H9 (cell line): ENCODE data around the gene MRPL48. TPM values are rescaled to one million over a fixed set of nuclear protein-coding genes. Genes with fewer than 3 reads are reported as not detected.

Source experiments
- DNase-seq: peaks from one replicate; pipeline ENCODE4 v3.0.0-alpha.2; 2017
- H2AFZ ChIP-seq: one replicate; pipeline ENCODE4 v1.6.1; 2013; ENCODE audit warnings: mild to moderate bottlenecking, low read length, control low read depth, moderate library complexity
- H2AK5ac ChIP-seq: 2 replicates; pipeline ENCODE4 v1.6.1; 2013; ENCODE audit warnings: low read length, control low read depth, mixed read lengths; ENCODE audit not compliant: insufficient read length
- H2BK120ac ChIP-seq: one replicate; pipeline ENCODE4 v1.6.1; 2013; ENCODE audit warnings: low read depth, mild to moderate bottlenecking, low read length, control low read depth, inconsistent platforms; ENCODE audit not compliant: poor library complexity, severe bottlenecking
- H2BK12ac ChIP-seq: 2 replicates; pipeline ENCODE4 v1.6.1; 2013; ENCODE audit warnings: low read length, control low read depth, mixed read lengths, low read depth; ENCODE audit not compliant: insufficient read length
- H2BK15ac ChIP-seq: 2 replicates; pipeline ENCODE4 v1.6.1; 2013; ENCODE audit warnings: low read depth, low read length, control low read depth
- H2BK20ac ChIP-seq: one replicate; pipeline ENCODE4 v1.6.1; 2013; ENCODE audit warnings: low read depth, mild to moderate bottlenecking, low read length, control low read depth, inconsistent platforms; ENCODE audit not compliant: poor library complexity, severe bottlenecking
- H2BK5ac ChIP-seq: 2 replicates; pipeline ENCODE4 v1.6.1; 2013; ENCODE audit warnings: low read length, control low read depth, mixed read lengths; ENCODE audit not compliant: insufficient read length
- H3K14ac ChIP-seq: 2 replicates; pipeline ENCODE4 v1.6.1; 2013; ENCODE audit warnings: low read length, control low read depth; ENCODE audit not compliant: insufficient read depth
- H3K18ac ChIP-seq: 2 replicates; pipeline ENCODE4 v1.6.1; 2013; ENCODE audit warnings: low read depth, mild to moderate bottlenecking, mixed read lengths, low read length, control low read depth; ENCODE audit not compliant: insufficient read length
- H3K23ac ChIP-seq: 2 replicates; pipeline ENCODE4 v1.6.1; 2013; ENCODE audit warnings: low read length, control low read depth, mixed read lengths, low read depth; ENCODE audit not compliant: insufficient read length
- H3K23me2 ChIP-seq: 2 replicates; pipeline ENCODE4 v1.6.1; 2013; ENCODE audit warnings: low read depth, mild to moderate bottlenecking, mixed read lengths, low read length, control low read depth; ENCODE audit not compliant: insufficient read length, poor library complexity, severe bottlenecking
- H3K27ac ChIP-seq: 2 replicates; pipeline ENCODE4 v1.5.1; 2013; ENCODE audit warnings: low read length, control low read depth, mixed read lengths, low read depth; ENCODE audit not compliant: insufficient read length
- H3K27me3 ChIP-seq: 2 replicates; pipeline ENCODE4 v1.6.1; 2013; ENCODE audit warnings: low read length, control low read depth, inconsistent platforms; ENCODE audit not compliant: insufficient read depth
- H3K4ac ChIP-seq: 2 replicates; pipeline ENCODE4 v1.6.1; 2013; ENCODE audit warnings: low read depth, mild to moderate bottlenecking, control low read depth, inconsistent platforms, low read length, moderate library complexity
- H3K4me1 ChIP-seq: 2 replicates; pipeline ENCODE4 v1.6.1; 2013; ENCODE audit warnings: low read length, control low read depth, inconsistent platforms; ENCODE audit not compliant: insufficient read depth
- H3K4me2 ChIP-seq: 2 replicates; pipeline ENCODE4 v1.6.1; 2013; ENCODE audit warnings: low read length, control low read depth, mixed read lengths; ENCODE audit not compliant: insufficient read length, insufficient read depth
- H3K56ac ChIP-seq: 2 replicates; pipeline ENCODE4 v1.6.1; 2013; ENCODE audit warnings: low read depth, mild to moderate bottlenecking, mixed read lengths, low read length, control low read depth; ENCODE audit not compliant: insufficient read length
- H3K79me1 ChIP-seq: 2 replicates; pipeline ENCODE4 v1.6.1; 2013; ENCODE audit warnings: low read depth, mild to moderate bottlenecking, moderate library complexity, low read length, control low read depth, inconsistent platforms; ENCODE audit not compliant: insufficient read depth, poor library complexity, severe bottlenecking
- H3K79me2 ChIP-seq: 2 replicates; pipeline ENCODE4 v1.6.1; 2013; ENCODE audit warnings: low read length, control low read depth, inconsistent platforms; ENCODE audit not compliant: insufficient read depth
- H3K9ac ChIP-seq: 2 replicates; pipeline ENCODE4 v1.6.1; 2013; ENCODE audit warnings: low read length, control low read depth, mixed read lengths; ENCODE audit not compliant: insufficient read length; ENCODE audit errors: extremely low read depth
- H3K9me3 ChIP-seq: one replicate; pipeline ENCODE4 v1.6.1; 2013; ENCODE audit warnings: low read depth, low read length, inconsistent platforms; ENCODE audit not compliant: control insufficient read depth
- H3T11ph ChIP-seq: one replicate; pipeline ENCODE4 v1.6.1; 2013; ENCODE audit warnings: mild to moderate bottlenecking, low read length, control low read depth, inconsistent platforms
- H4K20me1 ChIP-seq: one replicate; pipeline ENCODE4 v1.6.1; 2013; ENCODE audit not compliant: control insufficient read depth, insufficient read length, insufficient read depth
- H4K5ac ChIP-seq: 2 replicates; pipeline ENCODE4 v1.6.1; 2013; ENCODE audit warnings: low read depth, mild to moderate bottlenecking, mixed read lengths, low read length, control low read depth; ENCODE audit not compliant: insufficient read length
- H4K8ac ChIP-seq: replicated peaks from 2 replicates; pipeline ENCODE4 v1.6.1; 2013; ENCODE audit warnings: low read length, control low read depth, mixed read lengths, low read depth; ENCODE audit not compliant: insufficient read length
- H4K91ac ChIP-seq: 2 replicates; pipeline ENCODE4 v1.6.1; 2013; ENCODE audit warnings: low read depth, mild to moderate bottlenecking, moderate library complexity, mixed read lengths, low read length, control low read depth; ENCODE audit not compliant: insufficient read length
- H3K27ac Mint-ChIP-seq, 3 experiments: 2 replicates in 2 of 3; 3 replicates in 1 of 3; pipeline ENCODE4 v1.8.0; 2020 to 2021; ENCODE audit warnings: mixed read lengths in 3 of 3, mild to moderate bottlenecking in 1 of 3, moderate library complexity in 1 of 3
- H3K27me3 Mint-ChIP-seq: 2 replicates; pipeline ENCODE4 v1.8.0; 2021; ENCODE audit warnings: low read depth, mild to moderate bottlenecking, moderate library complexity, mixed read lengths
- H3K36me3 Mint-ChIP-seq, 3 experiments: 2 replicates in 2 of 3; 3 replicates in 1 of 3; pipeline ENCODE4 v1.8.0; 2020 to 2021; ENCODE audit warnings: low read depth in 3 of 3, mixed read lengths in 3 of 3; ENCODE audit not compliant: insufficient read depth in 1 of 3
- H3K4me1 Mint-ChIP-seq, 2 experiments: 2 replicates each; pipeline ENCODE4 v1.8.0; 2020; ENCODE audit warnings: mixed read lengths in 2 of 2
- H3K4me3 Mint-ChIP-seq, 2 experiments: 2 replicates in 1 of 2; 3 replicates in 1 of 2; pipeline ENCODE4 v1.8.0; 2020 to 2021; ENCODE audit warnings: mild to moderate bottlenecking in 2 of 2, mixed read lengths in 2 of 2, moderate library complexity in 1 of 2
- H3K9me3 Mint-ChIP-seq, 2 experiments: 2 replicates in 1 of 2; 3 replicates in 1 of 2; pipeline ENCODE4 v1.8.0; 2020; ENCODE audit warnings: mild to moderate bottlenecking in 2 of 2, mixed read lengths in 2 of 2, moderate library complexity in 1 of 2
- CTCF ChIP-seq: fragments of 200-600 bp; sonication (generic); conservative IDR thresholded peaks from 3 replicates; pipeline ENCODE4 v1.8.0; 2021; ENCODE audit warnings: antibody characterized with exemption, mild to moderate bottlenecking
- WGBS: extraction: QIAGEN DNeasy Blood & Tissue Kit; methylation state at CpG from one replicate; pipeline ENCODE4 v1.1.7; 2013; ENCODE audit warnings: missing lambda C conversion rate, low lambda C conversion rate, mixed read lengths; ENCODE audit not compliant: insufficient read length; ENCODE audit errors: extremely low coverage; 5-methylcytosine and 5-hydroxymethylcytosine counted together
- total RNA-seq: library from RNA; stranded (reverse); gene quantifications from 2 replicates; pipeline ENCODE4 v1.2.1, GENCODE V29; 2021

MRPL48 gene
- total RNA-seq, 1 experiment from 2014 or later, result 36.4 TPM

GRCh38 chr11:73812234-73812633 is 24.6 kb downstream of the MRPL48 start:
- H2BK20ac ChIP-seq, result no peak overlapping the region
- no peak overlapping the region for H3K4me3 Mint-ChIP-seq
- no peak for TF ChIP-seq CTCF
- no peaks in the 10 kb centered on the region; the same call in 1 of the 2 replicates for H3K4me1 ChIP-seq
- H3K14ac ChIP-seq, result no peak overlapping the region
- no peak overlapping the region for H3K18ac ChIP-seq
- no peak overlapping the region for H2AFZ ChIP-seq
- H3K27ac Mint-ChIP-seq, result no peak overlapping the region
- no peak overlapping the region for H3K4me2 ChIP-seq
- no peak overlapping the region for H2BK15ac ChIP-seq
- H4K5ac ChIP-seq, result no peak overlapping the region
- H4K20me1 ChIP-seq, result no peaks in the 10 kb centered on the region
- H3K9me3 ChIP-seq, result no peaks in the 10 kb centered on the region
- H3K23ac ChIP-seq, result no peak overlapping the region
- H3K79me1 ChIP-seq, result no peaks in the 10 kb centered on the region
- no peak overlapping the region for H4K91ac ChIP-seq
- no peak overlapping the region for H2BK120ac ChIP-seq
- H3K9ac ChIP-seq, result no peak overlapping the region
- no CpG with 5 or more reads among the region's 3 CpGs for WGBS
- no peak overlapping the region for H3K27ac ChIP-seq
- no peaks in the 10 kb centered on the region for H3K79me2 ChIP-seq
- no peak overlapping the region for H2BK12ac ChIP-seq
- H3K4me1 Mint-ChIP-seq, result 0 out of 4 replicates have a peak, but pooled peaks cover 0 to 1% of the 10 kb centered on the region in 2 experiments
- peaks cover 9 to 17% (median 14%) of the 10 kb centered on the region in 3 experiments for H3K36me3 Mint-ChIP-seq
- no peak overlapping the region for H2AK5ac ChIP-seq
- no peak overlapping the region for H4K8ac ChIP-seq
- no peak for DNase-seq
- no peak overlapping the region for H3K56ac ChIP-seq
- H3K23me2 ChIP-seq, result no peaks in the 10 kb centered on the region
- no peaks in the 10 kb centered on the region for H3K27me3 ChIP-seq
- peaks cover 4 to 12% of the 10 kb centered on the region in 2 experiments for H3K9me3 Mint-ChIP-seq
- no peak overlapping the region for H3K4ac ChIP-seq
- H3T11ph ChIP-seq, result no peak overlapping the region
- H2BK5ac ChIP-seq, result no peak overlapping the region
- H3K27me3 Mint-ChIP-seq, result no peaks in the 10 kb centered on the region; the same call in 1 of the 2 replicates
